GM18861 (cell line): ENCODE results near the gene PTPRO.

ENCODE experiments used
- ATAC-seq: cut with Tn5 transposase; IDR thresholded peaks from one replicate; pipeline ENCODE4 v1.9.1; 2021; ENCODE audit not compliant: unreplicated experiment

The PTPRO gene

GRCh38 chr12:15443611-15444010, 121.3 kb downstream of the PTPRO start:
- ATAC-seq: no peak

- no peak for ATAC-seq
Measured at GRCh38 chr12:15444523-15444922, 122.2 kb downstream of the PTPRO start.

GRCh38 chr12:15446807-15447206, 124.5 kb downstream of the PTPRO start:
- ATAC-seq: no peak

GRCh38 chr12:15453613-15454012, 131.3 kb downstream of the PTPRO start:
- no peak for ATAC-seq

GRCh38 chr12:15458008-15458407, 135.7 kb downstream of the PTPRO start:
- no peak for ATAC-seq

GRCh38 chr12:15468911-15469310, 146.6 kb downstream of the PTPRO start:
- ATAC-seq: no peak

- ATAC-seq: no peak
Measured at GRCh38 chr12:15469356-15469755, 147.0 kb downstream of the PTPRO start.

GRCh38 chr12:15472036-15472435, 149.7 kb downstream of the PTPRO start:
- ATAC-seq: no peak

- ATAC-seq: no peak
Measured at GRCh38 chr12:15474766-15475165, 152.5 kb downstream of the PTPRO start.

- no peak for ATAC-seq
Measured at GRCh38 chr12:15477761-15478160, 155.5 kb downstream of the PTPRO start.

- ATAC-seq: no peak
Measured at GRCh38 chr12:15481846-15482245, 159.5 kb downstream of the PTPRO start.

- no peak for ATAC-seq
Measured at GRCh38 chr12:15485466-15485865, 163.2 kb downstream of the PTPRO start.

- ATAC-seq: no peak
Measured at GRCh38 chr12:15486859-15487258, 164.6 kb downstream of the PTPRO start.

GRCh38 chr12:15488481-15488880, 166.2 kb downstream of the PTPRO start:
- no peak for ATAC-seq

- ATAC-seq: no peak
Measured at GRCh38 chr12:15494329-15495046, 172.2 kb downstream of the PTPRO start.

- ATAC-seq: no peak
Measured at GRCh38 chr12:15495746-15496145, 173.4 kb downstream of the PTPRO start.

GRCh38 chr12:15496738-15497137, 174.4 kb downstream of the PTPRO start:
- no peak for ATAC-seq

GRCh38 chr12:15497671-15498292, 175.5 kb downstream of the PTPRO start:
- ATAC-seq: no peak

GRCh38 chr12:15502211-15502610, 179.9 kb downstream of the PTPRO start:
- ATAC-seq: no peak

GRCh38 chr12:15505616-15506015, 183.3 kb downstream of the PTPRO start:
- no peak for ATAC-seq

GRCh38 chr12:15515010-15515409, 192.7 kb downstream of the PTPRO start:
- no peak for ATAC-seq

GRCh38 chr12:15520083-15520482, 197.8 kb downstream of the PTPRO start:
- ATAC-seq: no peak

- no peak for ATAC-seq
Measured at GRCh38 chr12:15520844-15521243, 198.5 kb downstream of the PTPRO start.
